CD4-positive, alpha-beta memory T cell (primary cell): ENCODE measurements around the gene KRT12. TPM values are rescaled to one million over a fixed set of nuclear protein-coding genes. Genes with fewer than 3 reads are reported as not detected.

Source experiments
- CTCF ChIA-PET: fragments of 350-600 bp; sonication (Branson Sonifier 250); formaldehyde crosslinking; loops from one replicate; lab custom pipeline; 2021; ENCODE audit warnings: inconsistent platforms; ENCODE audit not compliant: partially characterized antibody; lab: Charles Lee
- POLR2A ChIA-PET: fragments of 350-600 bp; sonication (Branson Sonifier 250); formaldehyde crosslinking; loops from one replicate; lab custom pipeline; 2021; ENCODE audit not compliant: partially characterized antibody; lab: Charles Lee
- DNase-seq, 5 donors: peaks; one replicate each; pipeline versions ENCODE4 v3.0.0 to v3.0.0-alpha.2; 2020 to 2022; ENCODE audit warnings: mixed read lengths in 1 of 5
- H3K27ac ChIP-seq: one replicate; pipeline ENCODE4 v1.7.0; 2013; ENCODE audit warnings: low read depth, low read length
- H3K27me3 ChIP-seq: 2 replicates; pipeline ENCODE4 v1.7.0; 2013; ENCODE audit warnings: mild to moderate bottlenecking, low read length, moderate library complexity; ENCODE audit not compliant: insufficient read depth
- H3K36me3 ChIP-seq: 2 replicates; pipeline ENCODE4 v1.7.0; 2013; ENCODE audit warnings: mild to moderate bottlenecking, low read length, moderate library complexity; ENCODE audit not compliant: insufficient read depth
- H3K4me1 ChIP-seq: 2 replicates; pipeline ENCODE4 v1.7.0; 2013; ENCODE audit warnings: mild to moderate bottlenecking, low read length, moderate library complexity; ENCODE audit not compliant: insufficient read depth
- H3K4me3 ChIP-seq, 2 donors: one replicate each; pipeline ENCODE4 v1.7.0; 2013; ENCODE audit warnings: low read length in 2 of 2, mild to moderate bottlenecking in 1 of 2
- H3K9me3 ChIP-seq, 2 donors: one replicate each; pipeline ENCODE4 v1.7.0; 2013; ENCODE audit warnings: low read length in 2 of 2, control low read depth in 1 of 2; ENCODE audit not compliant: control insufficient read depth in 1 of 2
- H3K27ac Mint-ChIP-seq, 7 donors: one replicate each; pipeline ENCODE4 v1.8.0; 2020 to 2021; ENCODE audit warnings: mixed read lengths in 7 of 7, mild to moderate bottlenecking in 6 of 7, inconsistent platforms in 3 of 7, moderate library complexity in 3 of 7
- H3K27me3 Mint-ChIP-seq, 2 donors: one replicate each; pipeline ENCODE4 v1.8.0; 2020 to 2021; ENCODE audit warnings: mixed read lengths in 2 of 2
- H3K36me3 Mint-ChIP-seq, 2 donors: one replicate each; pipeline ENCODE4 v1.8.0; 2020 to 2021; ENCODE audit warnings: mixed read lengths in 2 of 2, inconsistent platforms in 1 of 2, mild to moderate bottlenecking in 1 of 2
- H3K4me1 Mint-ChIP-seq, 4 donors: one replicate each; pipeline ENCODE4 v1.8.0; 2020 to 2021; ENCODE audit warnings: mixed read lengths in 4 of 4, mild to moderate bottlenecking in 1 of 4
- H3K4me3 Mint-ChIP-seq, 8 donors: one replicate each; pipeline ENCODE4 v1.8.0; 2020 to 2021; ENCODE audit warnings: mixed read lengths in 8 of 8, mild to moderate bottlenecking in 7 of 8, moderate library complexity in 6 of 8, inconsistent platforms in 3 of 8
- H3K9me3 Mint-ChIP-seq, 8 donors: one replicate each; pipeline ENCODE4 v1.8.0; 2020 to 2021; ENCODE audit warnings: mixed read lengths in 8 of 8, mild to moderate bottlenecking in 5 of 8, inconsistent platforms in 3 of 8, moderate library complexity in 1 of 8
- intact Hi-C: fragments of 100-400 bp; cut with micrococcal nuclease; formaldehyde crosslinking; loops from one replicate; pipeline ENCODE4 v1.15.1; 2023
- polyA plus RNA-seq, 2 donors: library from polyadenylated mRNA; unstranded; fragments of 300-500 nt; fragmentation: Illumina TruSeq; gene quantifications; one replicate each; pipeline ENCODE4 v1.2.3, GENCODE V29; 2021
- total RNA-seq, 2 experiments: library from RNA; stranded (reverse); gene quantifications; one replicate each; pipeline ENCODE4 v1.2.3, GENCODE V29; 2021

The KRT12 gene
- total and polyA plus RNA-seq, 4 experiments from 2014 or later = not detected

GRCh38 chr17:40910441-40910841 is 43.4 kb upstream of the KRT12 start:
- CTCF ChIA-PET = interaction anchor here (0.9 to 5.4 kb wide), 11 partner anchors 63 to 756 kb away, joined by 3 to 51 read pairs (median 9); no protein-coding TSS in a partner anchor
- no peaks in the 10 kb centered on the region for H3K4me1 ChIP-seq
- no peak overlapping the region for H3K4me3 Mint-ChIP-seq
- H3K9me3 Mint-ChIP-seq = no peaks in the 10 kb centered on the region
- no peak for DNase-seq
- no peaks in the 10 kb centered on the region for H3K27me3 ChIP-seq
- H3K4me1 Mint-ChIP-seq = no peaks in the 10 kb centered on the region
- H3K27me3 Mint-ChIP-seq = peaks cover 20 to 32% of the 10 kb centered on the region in 2 donors
- H3K27ac ChIP-seq = no peak overlapping the region
- no peaks in the 10 kb centered on the region for H3K9me3 ChIP-seq
- no peak overlapping the region for H3K27ac Mint-ChIP-seq
- POLR2A ChIA-PET = no interaction called here
- no peak overlapping the region for H3K4me3 ChIP-seq
- H3K36me3 ChIP-seq = no peaks in the 10 kb centered on the region
- intact Hi-C loops = no loop called here
- no peaks in the 10 kb centered on the region for H3K36me3 Mint-ChIP-seq

- H3K27me3 Mint-ChIP-seq = peaks cover 20 to 37% of the 10 kb centered on the region in 2 donors
- intact Hi-C loops = loop anchor here (1.0 to 2.0 kb wide), 6 partner anchors 107 to 757 kb away; no protein-coding TSS in a partner anchor
- DNase-seq = peak in 1 of 5 donors; percentile 1
- no peak overlapping the region for H3K4me3 ChIP-seq
- H3K27ac ChIP-seq = no peak overlapping the region
- H3K36me3 Mint-ChIP-seq = no peaks in the 10 kb centered on the region
- H3K4me1 ChIP-seq = no peaks in the 10 kb centered on the region
- no peaks in the 10 kb centered on the region for H3K9me3 Mint-ChIP-seq
- H3K27ac Mint-ChIP-seq = no peak overlapping the region
- no peaks in the 10 kb centered on the region for H3K9me3 ChIP-seq
- POLR2A ChIA-PET = no interaction called here
- H3K4me3 Mint-ChIP-seq = no peak overlapping the region
- no peaks in the 10 kb centered on the region for H3K4me1 Mint-ChIP-seq
- CTCF ChIA-PET = interaction anchor here (1.0 to 5.4 kb wide), 11 partner anchors 62 to 756 kb away, joined by 3 to 51 read pairs (median 9); no protein-coding TSS in a partner anchor
- no peaks in the 10 kb centered on the region for H3K36me3 ChIP-seq
- no peaks in the 10 kb centered on the region for H3K27me3 ChIP-seq
These were observed 42.7 kb upstream of the KRT12 start for GRCh38 chr17:40909755-40910154.

- H3K4me3 Mint-ChIP-seq = no peak overlapping the region
- Histone ChIP-seq H3K27ac (no peak overlapping the region), H3K4me3 (no peak overlapping the region), H3K36me3 (no peaks in the 10 kb centered on the region), H3K4me1 (no peaks in the 10 kb centered on the region), H3K27me3 (no peaks in the 10 kb centered on the region), H3K9me3 (no peaks in the 10 kb centered on the region)
- intact Hi-C loops = loop anchor here (1.0 to 2.0 kb wide), 6 partner anchors 107 to 757 kb away; no protein-coding TSS in a partner anchor
- no peaks in the 10 kb centered on the region for H3K9me3 Mint-ChIP-seq
- CTCF ChIA-PET = interaction anchor here (1.0 to 5.4 kb wide), 12 partner anchors 26 to 757 kb away, joined by 3 to 51 read pairs (median 6); no protein-coding TSS in a partner anchor
- H3K36me3 Mint-ChIP-seq = no peaks in the 10 kb centered on the region
- peaks cover 23 to 39% of the 10 kb centered on the region in 2 donors for H3K27me3 Mint-ChIP-seq
- DNase-seq = peak; percentile 48 to 69 (median 60)
- no peaks in the 10 kb centered on the region for H3K4me1 Mint-ChIP-seq
- no peak overlapping the region for H3K27ac Mint-ChIP-seq
- POLR2A ChIA-PET = no interaction called here
These were observed 42.3 kb upstream of the KRT12 start for GRCh38 chr17:40909351-40909750.

GRCh38 chr17:40906613-40907012 is 39.6 kb upstream of the KRT12 start:
- H3K9me3 ChIP-seq = no peaks in the 10 kb centered on the region
- CTCF ChIA-PET = interaction anchor here (0.9 to 5.4 kb wide), 6 partner anchors 9 to 757 kb away, joined by 3 to 51 read pairs (median 4); no protein-coding TSS in a partner anchor
- no peak overlapping the region for H3K4me3 Mint-ChIP-seq
- DNase-seq = no peak
- POLR2A ChIA-PET = no interaction called here
- no peak overlapping the region for H3K27ac ChIP-seq
- intact Hi-C loops = no loop called here
- no peaks in the 10 kb centered on the region for H3K27me3 ChIP-seq
- H3K9me3 Mint-ChIP-seq = no peaks in the 10 kb centered on the region
- H3K27me3 Mint-ChIP-seq = peaks cover 28 to 39% of the 10 kb centered on the region in 2 donors
- no peak overlapping the region for H3K4me3 ChIP-seq
- peaks cover 0 to 1% (median 0%) of the 10 kb centered on the region in 4 donors for H3K4me1 Mint-ChIP-seq
- H3K4me1 ChIP-seq = no peaks in the 10 kb centered on the region
- no peaks in the 10 kb centered on the region for H3K36me3 ChIP-seq
- H3K27ac Mint-ChIP-seq = no peak overlapping the region
- no peaks in the 10 kb centered on the region for H3K36me3 Mint-ChIP-seq

- Mint-ChIP-seq H3K27me3 (peaks cover 29 to 42% of the 10 kb centered on the region in 2 donors), H3K4me3 (no peak overlapping the region), H3K27ac (no peak overlapping the region), H3K9me3 (no peaks in the 10 kb centered on the region), H3K36me3 (no peaks in the 10 kb centered on the region), H3K4me1 (peaks cover 0 to 1% (median 0%) of the 10 kb centered on the region in 4 donors)
- ChIA-PET CTCF (interaction anchor here (0.8 to 1.8 kb wide), 2 partner anchors 644 to 743 kb away, joined by 3 to 11 read pairs; no protein-coding TSS in a partner anchor), POLR2A (no interaction called here)
- Histone ChIP-seq H3K4me1 (no peaks in the 10 kb centered on the region), H3K36me3 (no peaks in the 10 kb centered on the region), H3K9me3 (no peaks in the 10 kb centered on the region), H3K27me3 (no peaks in the 10 kb centered on the region), H3K4me3 (no peak overlapping the region), H3K27ac (no peak overlapping the region)
- DNase-seq = no peak
- intact Hi-C loops = no loop called here
These were observed 38.3 kb upstream of the KRT12 start for GRCh38 chr17:40905370-40905769.

- no peak overlapping the region for H3K4me3 Mint-ChIP-seq
- H3K4me3 ChIP-seq = no peak overlapping the region
- H3K9me3 Mint-ChIP-seq = no peaks in the 10 kb centered on the region
- H3K27me3 Mint-ChIP-seq = peaks cover 28 to 44% of the 10 kb centered on the region in 2 donors
- H3K36me3 Mint-ChIP-seq = no peaks in the 10 kb centered on the region
- H3K4me1 Mint-ChIP-seq = peaks cover 0 to 1% (median 0%) of the 10 kb centered on the region in 4 donors
- H3K36me3 ChIP-seq = no peaks in the 10 kb centered on the region
- no peaks in the 10 kb centered on the region for H3K4me1 ChIP-seq
- POLR2A ChIA-PET = no interaction called here
- CTCF ChIA-PET = interaction anchor here (1.4 kb wide), 1 partner anchor 646 kb away, joined by 4 read pairs; no protein-coding TSS in a partner anchor
- no peak for DNase-seq
- H3K27me3 ChIP-seq = no peaks in the 10 kb centered on the region
- no peak overlapping the region for H3K27ac Mint-ChIP-seq
- intact Hi-C loops = no loop called here
- H3K9me3 ChIP-seq = no peaks in the 10 kb centered on the region
- no peak overlapping the region for H3K27ac ChIP-seq
These were observed 36.3 kb upstream of the KRT12 start for GRCh38 chr17:40903129-40903847.

- H3K4me3 Mint-ChIP-seq = no peak overlapping the region
- no peaks in the 10 kb centered on the region for H3K27me3 ChIP-seq
- peaks cover 0 to 1% (median 0%) of the 10 kb centered on the region in 4 donors for H3K4me1 Mint-ChIP-seq
- no peak for DNase-seq
- CTCF ChIA-PET = interaction anchor here (0.8 to 2.6 kb wide), 4 partner anchors 15 to 760 kb away, joined by 3 to 9 read pairs (median 6); no protein-coding TSS in a partner anchor
- no peak overlapping the region for H3K27ac Mint-ChIP-seq
- no peaks in the 10 kb centered on the region for H3K9me3 ChIP-seq
- H3K9me3 Mint-ChIP-seq = no peaks in the 10 kb centered on the region
- intact Hi-C loops = no loop called here
- H3K27ac ChIP-seq = no peak overlapping the region
- H3K36me3 Mint-ChIP-seq = no peaks in the 10 kb centered on the region
- H3K4me3 ChIP-seq = no peak overlapping the region
- no peaks in the 10 kb centered on the region for H3K36me3 ChIP-seq
- peaks cover 28 to 42% of the 10 kb centered on the region in 2 donors for H3K27me3 Mint-ChIP-seq
- H3K4me1 ChIP-seq = no peaks in the 10 kb centered on the region
- POLR2A ChIA-PET = no interaction called here
These were observed 35.5 kb upstream of the KRT12 start for GRCh38 chr17:40902498-40902897.
